Forelimb muscle (tissue), 1 donor: ENCODE data around the gene NKPD1. TPM values are rescaled to one million over a fixed set of nuclear protein-coding genes. Genes with fewer than 3 reads are reported as not detected.

Source experiments
- DNase-seq: peaks from one replicate; pipeline ENCODE4 v3.0.0-alpha.2; 2013; ENCODE audit warnings: low read depth
- polyA plus RNA-seq: library from polyadenylated mRNA; unstranded; fragments of 120-200 nt; gene quantifications from one replicate; pipeline ENCODE4 v1.2.1, GENCODE V29; 2013; ENCODE audit not compliant: insufficient read length

The NKPD1 gene
- polyA plus RNA-seq, 1 donor: 0.34 TPM

DNA sequence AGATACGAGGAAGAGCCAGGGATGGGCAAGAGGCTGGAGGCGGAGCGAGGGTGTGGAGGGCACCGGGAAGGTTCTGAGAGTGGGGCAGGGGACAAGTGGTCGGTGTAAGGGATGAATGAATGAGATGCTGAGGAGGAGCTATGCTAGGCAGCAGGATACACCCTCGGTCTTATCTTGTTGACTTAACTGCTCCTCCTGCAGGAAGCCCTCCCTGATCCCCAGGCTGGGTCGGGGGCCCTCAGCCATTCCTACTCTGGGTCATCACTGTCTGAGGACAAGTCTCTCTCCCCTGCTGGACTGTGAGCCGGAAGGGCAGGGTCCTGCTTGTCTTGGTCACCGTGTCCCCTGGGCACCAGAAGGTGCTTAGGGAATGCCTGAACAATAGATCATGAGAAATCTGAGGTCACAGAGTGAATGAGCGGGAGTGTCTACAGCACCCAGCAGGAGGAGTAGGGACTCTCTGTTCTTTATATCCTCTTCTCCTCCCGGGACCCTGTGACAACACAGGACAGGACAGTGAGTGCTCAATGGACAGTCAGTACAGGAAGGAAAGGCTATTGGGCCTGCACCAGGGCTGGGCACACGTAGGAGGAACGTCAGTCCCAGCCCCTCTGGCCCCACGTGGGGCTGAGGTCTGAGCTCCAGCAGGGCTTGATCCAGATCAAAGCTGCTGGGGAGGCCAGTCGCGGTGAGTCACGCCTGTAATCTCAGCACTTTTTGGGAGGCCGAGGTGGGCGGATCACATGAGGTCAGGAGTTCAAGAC is 6.5 kb downstream of the NKPD1 start:
- DNase-seq: no peak

DNA sequence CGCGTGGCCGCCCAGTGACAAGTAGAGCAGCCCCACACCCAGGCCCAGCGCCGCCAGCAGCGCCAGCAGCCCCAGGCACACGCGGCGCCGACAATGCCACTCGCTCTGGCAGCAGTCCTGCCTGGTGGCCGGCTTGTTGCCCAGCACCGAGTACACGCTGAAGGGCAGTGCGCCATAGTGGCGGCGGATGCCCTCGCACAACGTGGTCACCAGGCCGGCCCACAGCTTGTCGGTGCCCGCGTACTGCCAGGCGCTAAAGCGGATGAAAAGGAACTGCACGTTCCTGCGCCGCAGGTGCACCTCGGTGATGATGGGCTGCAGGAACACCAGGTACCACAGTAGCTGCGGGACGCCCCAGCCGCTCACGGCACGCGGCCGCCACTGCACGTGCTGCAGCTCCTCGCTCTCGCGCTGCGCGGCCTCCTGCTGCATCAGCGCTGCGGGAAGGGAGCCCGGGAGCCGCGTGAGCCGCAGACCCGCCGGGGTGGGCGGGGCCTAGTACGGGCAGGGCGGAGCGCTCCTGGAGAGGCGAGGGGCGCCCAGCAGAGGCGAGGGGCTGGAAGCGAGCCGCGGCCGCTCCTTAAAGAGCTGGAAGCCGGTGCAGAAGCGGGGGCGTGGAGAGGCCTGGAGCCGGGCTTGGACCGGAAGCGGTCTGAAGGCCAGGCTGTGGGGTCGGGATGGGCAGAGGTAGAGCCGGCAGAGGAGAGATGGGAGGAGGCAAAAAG is 7.3 kb downstream of the NKPD1 start:
- DNase-seq: no peak

GRCh38 chr19:45152504-45153338 is 8.1 kb downstream of the NKPD1 start:
- no peak for DNase-seq

- no peak for DNase-seq
Measured at GRCh38 chr19:45151821-45152503, 8.8 kb downstream of the NKPD1 start.

DNA sequence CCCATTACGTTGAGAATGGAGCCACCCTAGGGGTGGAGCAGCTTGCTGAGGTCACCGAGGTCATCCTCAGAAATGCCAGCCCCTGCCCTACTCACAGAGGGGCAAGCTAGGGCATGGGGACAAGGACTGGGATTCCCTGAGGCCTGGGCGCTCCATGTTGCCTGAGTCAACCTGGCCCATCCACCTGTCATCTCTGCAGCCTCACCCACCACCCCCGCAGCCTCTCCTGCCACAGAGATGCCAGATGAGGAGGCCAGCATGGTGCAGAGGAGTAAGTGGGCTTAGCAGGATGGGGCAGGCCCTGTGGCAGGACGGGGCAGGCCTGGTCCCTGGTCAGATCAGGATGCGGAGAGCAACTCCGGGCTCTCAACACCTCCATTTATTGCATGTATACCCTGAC is 9.5 kb downstream of the NKPD1 start:
- no peak for DNase-seq

GRCh38 chr19:45150751-45151281 is 10.0 kb downstream of the NKPD1 start:
- no peak for DNase-seq

GRCh38 chr19:45150180-45150579 is 10.6 kb downstream of the NKPD1 start:
- no peak for DNase-seq

- no peak for DNase-seq
Measured at GRCh38 chr19:45149129-45149528, 11.7 kb downstream of the NKPD1 start.

DNA sequence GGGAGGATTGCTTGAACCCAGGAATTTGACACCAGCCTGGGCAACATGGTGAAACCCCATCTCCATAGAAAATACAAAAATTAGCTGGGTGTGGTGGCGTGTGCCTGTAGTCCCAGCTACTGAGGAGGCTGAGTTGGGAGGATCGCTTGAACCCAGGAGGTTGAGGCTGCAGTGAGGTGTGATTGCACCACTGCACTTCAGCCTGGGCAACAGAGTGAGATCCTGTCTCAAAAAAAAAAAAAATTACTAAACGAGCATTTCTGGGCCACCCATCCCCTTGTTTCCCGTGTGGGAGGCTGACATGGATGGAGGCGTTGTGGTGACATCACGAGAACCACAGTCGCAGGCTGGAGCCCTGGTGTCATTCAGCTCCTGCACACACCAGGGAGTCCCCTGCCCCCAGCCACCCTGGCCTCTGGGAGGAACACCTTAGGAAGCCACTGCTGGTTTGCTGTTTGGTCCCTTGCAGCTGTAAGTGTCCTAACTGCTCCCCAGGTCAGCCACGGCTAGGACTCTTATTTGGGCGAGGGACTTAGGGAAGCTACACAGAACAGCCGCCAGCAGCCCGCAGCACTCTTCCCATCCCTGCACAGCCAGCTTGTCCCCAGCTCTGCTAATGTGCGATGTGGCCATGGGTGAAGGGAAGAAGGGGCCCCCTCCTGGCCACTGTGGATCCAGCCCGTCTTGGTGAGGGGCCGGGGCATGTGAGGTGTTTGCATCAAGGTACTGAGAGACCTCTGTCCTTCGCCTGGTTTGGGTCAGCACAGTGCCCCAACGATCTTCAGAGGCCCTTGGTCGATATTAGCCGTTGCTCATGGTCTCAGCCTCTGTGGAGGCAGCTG is 12.7 kb downstream of the NKPD1 start:
- no peak for DNase-seq

- no peak for DNase-seq
Measured at GRCh38 chr19:45146741-45147205, 14.0 kb downstream of the NKPD1 start.

DNA sequence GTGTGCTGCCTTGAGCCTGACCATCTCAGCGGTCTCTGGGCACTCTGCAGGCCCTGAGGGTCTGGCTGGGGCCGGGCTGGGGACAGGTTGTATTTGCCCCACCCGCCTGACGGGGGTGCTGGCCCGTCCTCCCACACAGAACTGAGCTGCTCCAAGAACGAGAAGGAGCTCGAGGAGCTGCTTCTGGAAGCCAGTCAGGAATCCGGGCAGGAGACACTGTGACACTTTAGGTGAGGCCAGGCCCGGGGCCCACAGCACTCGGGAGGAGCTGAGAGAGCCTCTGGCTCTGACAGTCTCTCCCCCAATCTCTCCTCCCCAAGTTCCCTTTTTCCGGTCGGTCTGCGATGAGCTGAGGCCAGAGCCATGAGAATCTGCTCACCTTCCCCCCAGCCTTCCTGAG is 14.5 kb downstream of the NKPD1 start:
- DNase-seq: no peak

- DNase-seq: no peak
Measured at GRCh38 chr19:45145270-45146189, 15.3 kb downstream of the NKPD1 start.

DNA sequence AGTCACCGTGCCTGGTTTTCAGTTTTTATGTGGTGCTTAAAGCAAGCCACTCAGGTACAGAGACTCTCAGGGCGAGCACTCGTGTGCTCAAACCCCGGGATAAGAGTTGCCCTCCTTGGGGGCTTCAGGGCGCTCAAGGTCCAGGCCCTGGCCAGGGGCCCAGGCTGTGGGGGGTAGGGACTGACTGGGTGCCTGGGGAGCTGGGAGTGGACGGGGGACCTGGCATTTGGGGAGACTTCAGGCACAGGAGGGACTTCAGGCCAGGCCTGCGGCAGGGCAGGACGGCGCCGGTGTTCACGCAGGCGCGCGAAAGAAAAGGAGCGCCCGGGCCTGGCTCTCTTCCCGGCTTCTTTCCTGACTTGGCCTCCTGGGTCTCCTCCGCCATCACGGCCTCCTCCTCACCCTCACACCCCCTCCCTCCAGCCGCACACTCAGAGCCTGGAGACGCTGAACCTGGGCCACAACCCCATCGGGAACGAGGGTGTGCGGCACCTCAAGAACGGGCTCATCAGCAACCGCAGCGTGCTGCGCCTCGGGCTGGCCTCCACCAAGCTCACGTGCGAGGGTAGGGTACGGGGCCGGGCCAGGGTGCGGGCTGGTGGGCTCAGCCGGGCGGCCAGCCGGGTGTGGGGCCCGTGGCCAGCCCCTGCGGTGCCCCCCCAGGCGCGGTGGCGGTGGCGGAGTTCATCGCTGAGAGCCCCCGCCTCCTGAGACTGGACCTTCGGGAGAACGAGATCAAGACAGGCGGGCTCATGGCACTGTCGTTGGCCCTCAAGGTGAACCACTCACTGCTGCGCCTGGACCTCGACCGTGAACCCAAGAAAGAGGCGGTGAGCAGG is 16.1 kb downstream of the NKPD1 start:
- no peak for DNase-seq

DNA sequence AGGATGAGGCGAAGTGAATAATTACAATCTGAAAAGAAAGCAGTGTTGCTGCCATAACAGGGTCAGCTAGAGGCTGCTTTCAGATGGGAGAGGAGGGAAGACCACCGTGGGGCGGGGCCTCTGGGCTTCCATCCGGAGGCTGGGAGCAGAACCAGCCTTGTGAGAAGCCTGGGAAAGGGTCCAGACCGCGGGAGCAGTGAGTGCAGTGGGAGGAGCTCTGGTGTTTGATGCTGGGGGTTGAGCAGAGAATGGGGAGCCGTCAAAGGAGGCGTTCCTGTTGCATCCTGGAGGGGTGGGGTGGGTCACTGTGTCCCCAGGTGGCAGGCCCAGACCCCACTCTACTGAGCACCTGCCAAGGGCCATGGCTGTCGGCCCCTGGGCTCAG is 18.1 kb downstream of the NKPD1 start:
- DNase-seq: no peak

GRCh38 chr19:45142016-45142725 is 18.6 kb downstream of the NKPD1 start:
- DNase-seq: no peak

- DNase-seq: no peak
Measured at GRCh38 chr19:45141203-45141900, 19.4 kb downstream of the NKPD1 start.

GRCh38 chr19:45140533-45140932 is 20.2 kb downstream of the NKPD1 start:
- DNase-seq: no peak
